SK-N-MC (cell line): ENCODE results near the gene MPRIP.

Experiments
- EZH2 ChIP-seq: fragments of 200-600 bp; sonication (generic); IDR thresholded peaks from one replicate; pipeline ENCODE4 v1.6.1; 2017; ENCODE audit warnings: antibody characterized with exemption
- FOXP2 ChIP-seq: optimal IDR thresholded peaks from 2 replicates; pipeline ENCODE3; 2011; ENCODE audit warnings: mild to moderate bottlenecking, moderate library complexity; ENCODE audit not compliant: insufficient read depth; ENCODE audit errors: extremely low read length, control extremely low read depth
- POLR2AphosphoS5 ChIP-seq: IDR thresholded peaks from 2 replicates; pipeline ENCODE4 v1.6.1; 2012; ENCODE audit warnings: mild to moderate bottlenecking, low read depth, low read length, borderline replicate concordance

GRCh38 chr17:17204041-17204591 is 161.9 kb downstream of the MPRIP start:
- TF ChIP-seq EZH2 (no peak), POLR2AphosphoS5 (no peak), FOXP2 (no peak)
